Epithelial cell of proximal tubule (primary cell): ENCODE measurements around the gene PEX5L. TPM values are rescaled to one million over a fixed set of nuclear protein-coding genes. Genes with fewer than 3 reads are reported as not detected.
A peak's percentile ranks its signal among the peaks of the same experiment; 100 is the strongest.

ENCODE experiments used
- DNase-seq: peaks from one replicate; pipeline ENCODE4 v3.0.0-alpha.2; 2011; ENCODE audit warnings: low read depth
- H3K4me3 ChIP-seq: 2 replicates; pipeline ENCODE4 v1.5.1; 2011; ENCODE audit warnings: low read depth, mild to moderate bottlenecking, low read length
- total RNA-seq: library from RNA; depleted of rRNA; stranded (reverse); fragments of >200 nt; gene quantifications from 2 replicates; pipeline ENCODE4 v1.2.3, GENCODE V29; 2015
- TF ChIP-seq, protein P1 (sequence below): conservative IDR thresholded peaks from 2 replicates; pipeline ENCODE4 v1.5.1; 2012; ENCODE audit warnings: low read depth, mild to moderate bottlenecking, low read length

PEX5L gene
- total RNA-seq, 1 donor from 2014 or later = 0.12 TPM

DNA sequence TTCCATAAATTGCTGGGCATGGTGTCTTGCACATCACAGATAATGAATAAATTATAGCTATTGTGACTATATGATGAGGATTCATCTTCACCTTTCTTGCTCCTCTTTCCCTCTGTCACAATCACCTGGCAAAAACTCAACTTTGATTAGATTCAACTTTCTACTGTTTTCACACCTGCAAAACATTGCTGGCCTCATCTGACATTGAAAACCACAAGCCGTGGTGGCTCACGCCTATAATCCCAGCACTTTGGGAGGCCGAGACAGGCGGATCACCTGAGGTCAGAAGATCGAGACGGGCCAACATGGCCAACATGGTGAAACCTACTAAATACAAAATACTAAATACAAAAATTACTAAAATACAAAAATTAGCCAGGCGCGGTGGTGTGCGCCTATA, 12.7 kb upstream of the PEX5L start:
- TF ChIP-seq, protein P1, sequence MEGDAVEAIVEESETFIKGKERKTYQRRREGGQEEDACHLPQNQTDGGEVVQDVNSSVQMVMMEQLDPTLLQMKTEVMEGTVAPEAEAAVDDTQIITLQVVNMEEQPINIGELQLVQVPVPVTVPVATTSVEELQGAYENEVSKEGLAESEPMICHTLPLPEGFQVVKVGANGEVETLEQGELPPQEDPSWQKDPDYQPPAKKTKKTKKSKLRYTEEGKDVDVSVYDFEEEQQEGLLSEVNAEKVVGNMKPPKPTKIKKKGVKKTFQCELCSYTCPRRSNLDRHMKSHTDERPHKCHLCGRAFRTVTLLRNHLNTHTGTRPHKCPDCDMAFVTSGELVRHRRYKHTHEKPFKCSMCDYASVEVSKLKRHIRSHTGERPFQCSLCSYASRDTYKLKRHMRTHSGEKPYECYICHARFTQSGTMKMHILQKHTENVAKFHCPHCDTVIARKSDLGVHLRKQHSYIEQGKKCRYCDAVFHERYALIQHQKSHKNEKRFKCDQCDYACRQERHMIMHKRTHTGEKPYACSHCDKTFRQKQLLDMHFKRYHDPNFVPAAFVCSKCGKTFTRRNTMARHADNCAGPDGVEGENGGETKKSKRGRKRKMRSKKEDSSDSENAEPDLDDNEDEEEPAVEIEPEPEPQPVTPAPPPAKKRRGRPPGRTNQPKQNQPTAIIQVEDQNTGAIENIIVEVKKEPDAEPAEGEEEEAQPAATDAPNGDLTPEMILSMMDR = no peak
- DNase-seq = no peak
- no peak overlapping the region for H3K4me3 ChIP-seq

DNA sequence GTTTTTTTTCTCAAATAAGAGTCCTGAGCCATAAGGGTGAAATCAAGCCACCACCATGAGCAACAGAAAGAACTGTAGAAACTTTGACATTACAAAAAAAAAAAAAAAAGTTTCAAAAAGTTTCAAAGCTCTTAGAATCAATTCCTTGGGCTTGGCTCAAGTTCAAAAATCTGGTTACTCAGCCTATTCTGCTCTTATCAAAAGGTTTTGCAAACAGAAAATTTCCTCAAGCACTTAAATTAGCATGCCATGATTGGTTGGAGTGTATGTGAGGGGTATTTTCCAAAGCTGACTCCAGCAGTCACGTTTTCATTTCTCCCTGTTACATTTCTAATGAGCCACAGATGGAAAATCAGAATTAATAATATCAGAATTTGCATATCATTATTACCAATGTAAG, 12.1 kb upstream of the PEX5L start:
- TF ChIP-seq, protein P1 = no peak
- DNase-seq = no peak
- no peak overlapping the region for H3K4me3 ChIP-seq

DNA sequence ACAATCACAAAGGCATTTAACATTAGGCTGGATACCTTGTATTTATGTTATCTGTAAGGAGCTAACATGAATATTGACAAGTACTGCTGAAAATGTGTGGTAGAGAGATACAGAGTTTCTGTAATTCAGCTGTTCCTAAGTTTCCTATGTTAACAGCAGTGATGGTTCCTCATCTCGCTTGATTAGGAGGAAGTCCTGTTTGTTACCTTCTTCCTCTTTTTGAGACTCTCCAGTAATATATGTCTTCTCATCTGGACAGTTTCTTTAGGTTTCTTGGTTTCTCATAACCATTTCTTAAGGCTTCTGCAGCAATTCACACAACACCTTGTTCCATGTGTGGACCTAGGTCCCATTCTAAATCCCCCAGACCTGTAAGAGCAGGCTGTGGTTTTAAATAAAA, 11.4 kb upstream of the PEX5L start:
- no peak for DNase-seq
- TF ChIP-seq, protein P1 = no peak
- H3K4me3 ChIP-seq = no peak overlapping the region

DNA sequence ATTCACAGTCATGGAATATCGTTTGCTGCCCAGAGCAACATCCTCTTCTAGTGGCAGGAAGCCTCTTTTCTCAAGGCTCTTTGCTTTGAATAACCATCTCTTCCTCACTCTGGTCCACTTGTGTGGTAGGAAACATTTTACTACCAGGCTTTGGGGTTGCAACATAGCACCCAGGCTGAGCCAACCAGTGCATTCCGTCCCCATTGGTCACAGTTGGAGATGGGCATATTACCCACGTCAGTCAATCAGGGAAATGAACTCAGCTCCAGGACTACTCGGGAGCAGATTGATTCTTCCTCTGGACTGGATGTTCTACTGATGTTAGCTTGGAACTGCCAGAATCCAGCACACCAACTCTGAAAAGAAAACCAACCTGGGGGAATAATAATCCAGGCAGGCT, 4.2 kb upstream of the PEX5L start:
- TF ChIP-seq, protein P1 = no peak
- no peak overlapping the region for H3K4me3 ChIP-seq
- no peak for DNase-seq

DNA sequence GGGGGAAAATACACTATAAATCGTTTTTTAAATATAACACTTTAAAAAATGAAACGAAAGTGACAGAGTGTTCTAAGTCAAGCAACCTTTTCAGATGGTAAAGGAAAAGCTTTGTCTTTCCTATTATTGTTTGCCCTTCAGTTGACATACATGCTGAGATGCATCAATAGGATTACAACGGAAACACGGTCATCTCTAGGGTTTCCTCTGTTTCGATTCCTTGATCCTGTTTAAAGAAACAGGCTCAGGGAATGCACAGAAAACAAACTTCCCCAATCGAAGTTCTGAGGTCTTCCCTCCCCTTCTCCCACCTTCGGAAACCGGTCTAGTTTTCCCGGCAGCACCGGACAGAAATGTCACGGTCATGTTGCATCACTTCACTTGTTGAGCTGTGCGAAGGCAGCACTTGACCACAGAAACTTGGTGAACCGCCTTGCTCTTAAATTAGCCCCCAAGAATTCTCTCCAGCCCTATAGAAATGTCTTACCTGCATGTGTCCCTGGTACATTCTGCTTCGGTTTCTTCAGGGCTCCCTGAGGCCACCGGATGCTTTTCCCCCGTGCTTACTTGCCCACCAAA, 556 bp downstream of the PEX5L start:
- no peak for DNase-seq
- H3K4me3 ChIP-seq = peak overlapping the region; percentile 31
- TF ChIP-seq, protein P1 = no peak

DNA sequence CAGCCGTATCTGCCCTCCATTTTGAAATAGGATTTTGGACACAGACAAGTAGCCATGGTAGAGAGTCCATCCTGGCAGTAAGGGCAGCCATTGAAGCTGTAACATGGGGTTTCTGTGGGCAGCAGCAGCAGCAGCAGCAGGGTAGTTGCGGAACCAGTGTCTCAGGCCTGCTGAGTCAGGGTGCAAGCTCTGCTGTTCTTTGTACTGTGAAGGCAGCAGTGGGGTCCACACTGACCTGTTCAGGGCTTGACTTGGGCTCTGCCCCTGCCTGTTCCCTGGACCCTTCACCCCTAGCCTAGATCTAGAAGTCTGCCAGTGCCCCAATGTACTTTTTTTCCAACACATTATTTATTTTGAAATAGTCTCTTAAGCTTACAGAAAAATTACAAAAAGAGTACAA, 9.7 kb downstream of the PEX5L start:
- TF ChIP-seq, protein P1 = no peak
- H3K4me3 ChIP-seq = no peak overlapping the region
- no peak for DNase-seq

DNA sequence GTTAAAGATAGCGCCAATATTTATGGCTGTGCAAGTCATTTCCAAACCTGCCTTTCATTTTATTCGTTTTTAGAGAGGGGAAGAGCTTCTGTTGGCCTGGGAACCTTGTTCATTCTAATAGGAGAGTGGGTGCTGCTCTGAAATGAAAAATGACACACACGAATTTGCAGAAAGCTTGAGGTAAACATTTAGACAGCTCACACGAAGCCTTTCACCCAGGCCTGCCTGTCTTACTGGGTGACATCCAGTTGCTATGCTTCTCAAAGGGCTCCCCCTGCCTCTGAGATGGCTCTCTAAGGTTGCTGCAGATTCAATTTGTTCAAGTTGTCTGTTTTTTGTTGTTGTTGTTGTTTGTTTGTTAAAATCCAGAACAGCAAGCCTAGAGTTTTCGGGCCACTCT, 18.2 kb downstream of the PEX5L start:
- TF ChIP-seq, protein P1 = peak; percentile 62
- no peak overlapping the region for H3K4me3 ChIP-seq
- DNase-seq = no peak
